ENCODE data around the gene KLHDC3.

The KLHDC3 gene, protein sequence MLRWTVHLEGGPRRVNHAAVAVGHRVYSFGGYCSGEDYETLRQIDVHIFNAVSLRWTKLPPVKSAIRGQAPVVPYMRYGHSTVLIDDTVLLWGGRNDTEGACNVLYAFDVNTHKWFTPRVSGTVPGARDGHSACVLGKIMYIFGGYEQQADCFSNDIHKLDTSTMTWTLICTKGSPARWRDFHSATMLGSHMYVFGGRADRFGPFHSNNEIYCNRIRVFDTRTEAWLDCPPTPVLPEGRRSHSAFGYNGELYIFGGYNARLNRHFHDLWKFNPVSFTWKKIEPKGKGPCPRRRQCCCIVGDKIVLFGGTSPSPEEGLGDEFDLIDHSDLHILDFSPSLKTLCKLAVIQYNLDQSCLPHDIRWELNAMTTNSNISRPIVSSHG

DNA sequence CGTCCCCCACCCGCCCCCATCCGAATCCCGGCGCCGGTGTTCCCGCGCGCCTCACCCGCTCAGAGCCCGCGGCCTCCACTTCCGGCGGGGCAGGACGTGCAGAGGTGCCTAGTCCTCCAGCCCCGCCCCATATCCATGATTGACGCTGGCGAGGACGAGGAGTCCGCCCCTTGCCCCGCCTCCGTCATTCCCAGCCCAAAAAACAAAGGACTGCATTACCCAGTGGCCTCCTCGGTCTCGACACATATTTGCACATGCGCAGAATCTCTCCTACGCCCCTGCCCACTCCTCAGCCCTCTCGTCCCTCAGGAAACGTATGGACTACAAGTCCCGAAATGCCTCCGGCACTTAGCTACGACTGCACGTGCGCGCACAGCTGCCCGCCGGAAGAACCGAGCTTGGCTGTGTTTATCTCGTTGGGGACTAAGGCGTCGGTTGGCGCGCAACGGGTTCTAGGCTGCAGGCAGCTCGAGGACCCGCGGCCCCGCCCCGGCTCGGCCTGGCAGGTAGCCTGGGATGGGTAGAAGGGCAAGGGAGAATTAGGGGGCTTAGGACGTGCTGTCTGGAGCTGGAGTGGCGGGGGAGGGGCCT is at the start of gene KLHDC3, which contains the start of gene MEA1:
Gene KLHDC3, plus strand, starts transcription at position 407 of the 591 bp plus-strand sequence. CDS start 2,944 bp downstream, outside the sequence.
Gene MEA1, minus strand, starts transcription at position 104 of the 591 bp plus-strand sequence. CDS start 133 bp downstream, outside the sequence.
- DNase-seq, result peak; percentile 99

DNA sequence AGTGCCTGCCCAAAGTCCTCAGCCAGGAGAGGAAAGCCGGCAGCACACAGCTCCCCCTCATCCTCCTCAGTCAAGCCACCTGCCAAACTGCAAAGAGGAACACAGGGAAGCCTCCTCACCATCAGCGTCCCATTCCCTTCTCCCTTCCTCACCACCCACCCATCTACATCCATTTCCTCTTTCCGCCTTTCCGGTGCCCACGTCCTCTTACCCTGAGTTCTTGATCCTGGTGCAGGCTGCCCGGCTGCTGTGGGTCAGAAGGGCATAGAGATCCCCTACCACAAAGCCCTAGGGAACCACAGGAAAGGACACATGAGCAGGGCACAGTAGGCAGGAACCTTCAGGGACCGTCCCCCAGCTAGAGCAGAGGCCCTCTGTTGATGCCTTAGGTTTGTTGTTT is 47.5 kb upstream of the KLHDC3 start:
- no peak for DNase-seq

DNA sequence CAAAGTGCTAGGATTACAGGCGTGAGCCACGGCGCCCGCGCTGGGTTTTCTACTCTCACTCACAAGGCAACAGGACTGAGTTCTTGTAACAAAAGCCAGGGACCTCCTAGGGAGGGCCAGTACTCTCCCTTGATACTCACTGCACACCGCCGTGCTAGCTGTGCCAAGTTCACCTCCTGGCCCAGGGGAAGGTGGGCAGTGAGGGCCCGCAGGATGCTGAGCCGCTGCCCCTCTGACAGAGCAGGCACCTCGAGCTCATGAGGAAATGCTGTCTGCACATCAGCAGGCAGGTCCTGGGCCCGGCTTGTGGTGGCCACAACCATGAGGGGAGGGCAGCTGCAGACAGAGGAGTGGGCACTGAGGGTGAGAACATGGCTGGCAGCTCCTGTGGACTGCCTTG is 46.8 kb upstream of the KLHDC3 start:
- no peak for DNase-seq

DNA sequence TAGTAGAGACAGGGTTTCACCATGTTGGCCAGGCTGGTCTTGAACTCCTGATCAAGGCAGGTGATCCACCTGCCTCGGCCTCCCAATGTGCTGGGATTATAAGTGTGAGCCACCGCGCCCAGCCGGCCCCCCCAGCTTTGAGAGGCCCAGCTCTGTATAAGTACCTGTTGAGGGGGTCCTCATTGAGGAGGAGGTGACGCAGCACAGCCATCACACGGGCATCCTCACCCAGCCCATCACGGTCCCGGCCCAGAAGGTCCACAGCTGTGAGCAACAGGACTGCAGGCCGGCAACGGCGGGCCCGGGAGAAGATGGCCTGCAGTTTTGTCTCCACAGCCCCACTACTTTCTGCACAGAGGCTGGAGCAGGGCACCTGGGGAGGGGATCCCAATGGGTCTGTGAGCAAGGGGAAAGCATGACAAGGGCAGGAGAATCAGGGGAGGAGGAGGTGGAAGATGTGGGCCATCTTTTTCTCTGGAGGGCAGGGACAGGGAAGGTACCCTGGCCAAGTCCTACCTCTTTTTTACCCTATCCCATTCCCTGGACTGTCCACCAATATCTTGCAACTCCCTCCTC is 45.8 kb upstream of the KLHDC3 start:
- DNase-seq, result no peak

DNA sequence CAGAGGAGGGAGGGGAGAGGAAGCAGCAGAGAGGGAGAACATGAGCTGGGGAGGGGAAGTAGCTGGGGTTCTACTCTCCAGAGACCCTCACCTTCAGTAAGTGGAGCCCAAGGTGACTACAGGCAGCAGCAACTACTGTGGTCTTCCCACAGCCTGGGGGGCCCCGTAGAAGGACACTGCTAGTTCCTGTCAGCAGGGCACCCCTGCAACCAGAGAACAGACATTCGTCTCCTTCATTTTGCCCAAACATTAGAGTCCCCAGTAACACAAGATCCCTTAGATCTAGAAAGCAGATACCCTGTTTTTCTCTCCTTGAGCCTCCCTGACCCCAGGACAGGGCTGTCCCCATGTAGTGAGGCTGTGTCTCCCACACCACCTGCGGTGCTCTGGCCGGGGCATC is 45.3 kb upstream of the KLHDC3 start:
- DNase-seq, result no peak

DNA sequence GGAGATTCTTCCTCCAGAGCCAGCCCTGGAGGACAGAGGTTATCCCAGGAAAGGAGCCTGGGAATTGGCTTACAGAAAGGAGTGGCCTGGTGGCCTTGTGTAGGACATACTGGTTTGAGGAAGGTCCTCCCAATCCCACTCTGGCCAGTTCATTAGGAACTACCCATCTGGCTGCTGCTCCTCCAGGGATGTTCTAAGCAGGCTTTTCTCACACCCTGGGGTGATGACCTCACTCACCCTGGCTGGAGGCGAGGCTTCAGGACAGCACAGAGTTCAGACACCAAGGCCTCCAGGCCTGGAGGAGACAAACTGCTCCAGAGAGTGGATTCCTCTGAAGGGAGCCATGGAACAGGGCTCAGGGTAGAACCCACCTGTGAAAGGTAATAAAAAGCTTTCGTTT is 44.6 kb upstream of the KLHDC3 start:
- no peak for DNase-seq

DNA sequence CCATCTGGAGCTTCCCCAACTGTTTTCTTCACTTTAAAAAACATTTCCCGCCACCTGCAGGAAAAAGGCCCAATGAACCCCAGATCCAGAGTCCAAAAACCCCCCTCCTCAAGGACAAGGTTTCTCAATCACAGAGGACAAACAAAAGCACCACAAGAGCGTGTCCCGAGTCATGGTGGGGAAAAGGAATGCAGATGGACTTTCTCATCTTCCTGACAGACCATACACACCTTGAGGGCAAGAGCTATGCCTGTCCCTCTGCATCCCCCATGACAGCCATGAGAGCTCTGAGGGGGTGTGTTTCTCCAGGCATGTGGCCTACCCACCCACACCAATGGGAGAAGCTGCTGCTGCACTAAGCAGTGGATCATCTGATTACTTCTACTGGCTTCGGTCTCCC is 44.1 kb upstream of the KLHDC3 start:
- DNase-seq, result no peak

DNA sequence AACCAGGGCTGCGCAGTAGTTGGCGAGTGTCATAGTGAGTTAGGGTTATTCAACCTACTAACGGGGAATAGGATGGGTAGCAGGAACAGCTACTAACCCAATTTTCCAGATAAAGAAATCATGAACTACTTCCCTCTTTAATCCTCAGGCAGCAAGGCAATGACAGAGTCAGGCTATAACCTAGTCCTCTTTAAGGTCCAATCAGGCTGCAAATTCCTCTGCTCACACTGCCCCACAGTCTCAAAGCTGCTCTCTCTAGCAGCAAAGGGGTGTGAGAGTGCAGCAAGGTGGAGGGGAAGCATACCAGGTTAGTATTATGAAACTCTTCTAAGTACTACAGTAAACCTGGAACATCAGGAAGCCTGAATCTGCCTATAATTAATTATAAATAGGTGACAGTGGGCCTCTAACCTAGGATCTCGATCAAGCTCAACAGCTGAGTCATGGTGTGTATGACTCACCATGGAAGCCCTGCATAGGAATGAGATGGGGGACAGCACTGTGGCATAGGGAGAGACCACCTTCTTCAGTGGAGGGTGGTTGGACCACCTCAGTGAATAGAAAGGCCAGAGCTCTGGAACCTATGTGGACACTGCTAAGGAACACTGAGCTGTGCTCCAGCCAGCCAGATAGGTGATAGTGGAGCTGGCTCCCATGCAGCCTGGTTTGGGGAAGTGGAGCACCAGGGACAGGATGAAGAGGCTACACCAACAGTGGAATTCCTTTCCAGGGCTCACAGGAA is 43.0 kb upstream of the KLHDC3 start:
- no peak for DNase-seq

DNA sequence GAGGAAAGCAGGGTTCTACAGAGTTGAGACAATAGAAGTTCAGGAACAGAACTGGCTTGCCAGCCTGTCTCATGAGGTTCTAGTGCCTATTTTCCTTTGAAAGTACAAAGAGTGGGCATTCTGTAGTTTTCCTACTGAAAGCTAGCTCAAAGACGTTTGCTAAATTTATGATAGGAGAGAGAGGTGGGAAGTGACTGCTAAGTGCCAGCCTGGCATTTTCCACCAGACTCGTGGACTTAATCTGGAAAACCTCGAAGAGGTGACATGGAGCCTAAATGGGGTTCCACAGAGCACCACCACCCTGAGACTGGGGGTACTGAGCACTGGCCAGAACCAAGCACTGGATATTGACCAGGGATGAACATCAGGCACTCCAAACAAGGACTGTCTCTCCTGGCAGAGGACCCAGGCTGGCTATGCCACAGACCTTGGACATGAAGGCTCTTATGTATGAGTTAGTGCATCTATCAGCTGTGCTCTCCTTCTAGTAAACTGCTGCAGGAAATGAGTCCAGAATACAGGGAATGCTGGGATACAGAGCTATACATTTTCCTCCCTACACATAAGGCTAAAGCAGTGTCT is 42.2 kb upstream of the KLHDC3 start:
- no peak for DNase-seq

DNA sequence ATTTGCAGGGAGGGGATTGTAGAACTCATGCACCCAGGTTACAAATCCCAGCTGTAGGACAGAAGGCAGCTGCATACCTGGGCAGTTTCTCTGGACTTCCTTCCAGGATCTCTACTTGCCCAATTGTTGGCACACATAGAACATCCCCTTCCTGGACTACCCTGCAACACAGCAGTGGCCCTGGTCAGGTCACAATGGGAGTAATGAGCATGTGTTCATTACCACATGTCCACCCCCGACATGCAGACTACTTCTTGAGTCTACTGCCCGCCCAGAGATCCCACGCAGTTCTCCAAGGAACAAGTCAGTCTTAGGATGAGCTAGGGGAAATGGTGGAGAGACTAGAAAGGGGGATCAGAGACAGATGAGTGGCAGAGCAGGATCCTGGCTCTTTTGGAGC is 40.1 kb upstream of the KLHDC3 start:
- DNase-seq, result no peak

DNA sequence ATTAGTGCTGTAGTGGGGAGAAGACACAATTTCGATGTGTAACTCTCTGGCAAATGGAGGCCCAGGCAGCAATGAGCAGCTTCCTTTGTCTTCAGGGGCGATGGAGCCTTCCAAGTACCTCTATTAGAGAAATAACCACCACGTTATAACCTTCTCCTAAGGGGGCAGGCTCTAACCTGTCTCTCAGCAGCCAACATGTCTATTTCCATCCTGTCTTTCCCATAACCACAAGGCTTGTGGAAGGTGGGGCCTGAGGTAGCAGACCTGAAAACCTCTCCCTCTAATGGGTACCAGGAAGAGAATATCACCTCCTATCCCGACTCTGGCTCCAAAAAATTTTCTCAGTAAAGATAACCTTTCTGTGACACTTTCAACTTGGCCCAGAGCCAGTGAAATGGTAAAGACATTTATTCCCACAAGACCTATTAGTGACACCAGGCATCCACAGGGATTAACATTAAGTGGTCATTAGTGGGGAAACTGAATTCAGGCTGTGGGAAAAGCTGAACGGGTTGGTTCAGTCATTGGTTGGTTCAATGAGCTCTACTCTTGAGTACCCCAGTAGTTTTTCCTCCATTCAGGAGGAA is 39.0 kb upstream of the KLHDC3 start:
- DNase-seq, result no peak

DNA sequence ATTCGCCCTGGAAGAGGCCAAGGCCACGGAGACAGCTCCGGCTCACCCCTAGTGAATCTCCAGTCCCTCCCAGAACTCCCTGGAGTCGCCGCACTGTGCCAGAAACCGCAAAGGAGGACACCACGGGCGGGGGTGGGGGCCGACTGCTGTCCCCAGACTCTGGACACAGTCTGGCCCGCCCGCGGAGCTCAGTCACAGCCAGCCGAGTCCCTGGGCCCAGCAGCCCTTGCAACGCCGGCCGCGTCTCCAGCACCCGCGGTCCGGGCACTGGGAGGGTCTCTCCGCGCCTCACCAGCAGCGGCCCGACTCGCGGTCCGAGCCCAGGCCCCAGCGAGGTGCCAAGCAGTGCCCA is 35.6 kb upstream of the KLHDC3 start:
- DNase-seq, result no peak

DNA sequence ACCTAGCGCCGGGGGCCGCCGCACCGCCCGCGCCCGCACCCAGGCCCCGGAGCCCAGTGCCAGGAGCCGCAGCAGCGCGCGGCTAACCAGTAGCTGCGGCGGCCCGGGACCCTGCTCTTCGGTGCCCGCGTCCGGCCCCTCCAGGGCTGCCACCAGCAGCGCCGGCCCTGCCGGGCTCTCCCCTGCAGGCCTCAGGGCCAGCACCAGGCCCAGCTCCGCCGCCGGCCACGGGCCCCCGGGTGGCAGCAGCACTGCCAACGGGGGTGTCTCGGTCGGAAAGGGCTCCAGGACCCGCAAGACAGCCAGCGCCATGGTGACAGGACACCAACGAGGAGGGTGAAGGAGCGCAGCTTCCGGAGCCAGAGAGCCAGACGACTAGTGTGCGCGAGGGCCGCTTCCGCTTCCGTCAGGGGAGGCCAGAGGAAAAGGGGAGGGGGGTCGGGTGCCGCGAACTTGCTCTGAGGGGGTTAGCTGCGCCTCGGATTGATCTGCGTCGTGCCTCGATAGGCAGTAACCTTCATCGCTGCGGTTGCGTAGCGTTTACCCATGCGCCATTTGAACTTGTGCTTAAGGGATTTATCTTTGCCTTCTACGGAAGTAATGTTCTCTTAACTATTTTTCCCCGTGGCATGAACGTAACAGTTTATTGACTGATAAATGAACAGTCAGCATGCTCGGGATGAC is 35.1 kb upstream of the KLHDC3 start, which contains the start of gene PEX6:
Gene PEX6, minus strand, starts transcription at position 343 of the 684 bp plus-strand sequence. Its CDS starts 31 bp downstream, at position 312.
- DNase-seq, result peak; percentile 80

DNA sequence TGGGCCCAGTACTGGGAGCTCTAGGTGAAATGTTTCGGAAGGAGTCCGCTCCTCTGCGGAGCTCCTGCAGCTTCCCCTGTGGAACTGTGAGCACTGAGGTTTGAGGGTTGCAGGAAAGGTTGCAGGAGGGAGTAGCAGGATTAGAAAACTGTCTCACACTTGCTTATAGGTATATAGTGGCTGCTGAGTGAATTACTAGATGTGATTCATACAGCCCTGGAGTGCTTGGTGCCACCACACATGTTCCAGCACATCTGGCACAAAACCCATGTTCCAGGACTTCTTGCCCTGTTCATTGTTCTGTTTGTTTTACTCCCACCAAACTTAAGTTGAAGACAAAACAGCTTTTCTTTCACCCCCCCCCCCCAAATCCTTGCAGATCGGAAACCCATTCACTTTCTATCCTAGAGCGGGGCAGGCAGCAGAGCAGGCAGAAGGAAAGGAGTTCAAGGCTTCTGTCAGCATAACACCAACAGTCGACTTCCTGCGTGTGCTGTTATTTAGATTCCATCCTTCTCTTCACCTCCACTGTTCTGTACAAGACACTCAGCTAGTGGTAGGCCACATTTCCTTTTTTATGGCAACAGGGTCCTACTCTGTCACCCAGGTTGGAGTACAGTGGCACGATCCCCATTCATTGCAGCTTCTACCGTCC is 34.4 kb upstream of the KLHDC3 start:
- no peak for DNase-seq

DNA sequence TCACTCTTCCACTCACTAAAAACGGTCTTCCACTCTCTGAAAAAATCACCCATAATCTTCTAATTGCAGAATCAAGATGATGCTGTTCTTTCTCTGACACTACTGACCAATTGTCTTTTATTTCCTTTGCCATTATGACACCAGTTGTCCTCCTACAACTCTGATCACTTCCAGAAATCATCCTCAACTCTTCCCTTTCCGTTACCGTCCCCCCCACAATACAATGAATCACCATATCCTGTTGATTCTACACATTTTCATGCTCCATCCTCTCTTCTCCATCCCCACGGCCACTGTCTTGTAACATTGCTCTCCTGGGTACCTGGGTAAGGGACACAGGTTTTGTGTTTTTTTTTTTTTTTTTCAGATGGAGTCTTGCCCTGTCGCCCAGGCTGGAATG is 32.2 kb upstream of the KLHDC3 start:
- DNase-seq, result no peak

DNA sequence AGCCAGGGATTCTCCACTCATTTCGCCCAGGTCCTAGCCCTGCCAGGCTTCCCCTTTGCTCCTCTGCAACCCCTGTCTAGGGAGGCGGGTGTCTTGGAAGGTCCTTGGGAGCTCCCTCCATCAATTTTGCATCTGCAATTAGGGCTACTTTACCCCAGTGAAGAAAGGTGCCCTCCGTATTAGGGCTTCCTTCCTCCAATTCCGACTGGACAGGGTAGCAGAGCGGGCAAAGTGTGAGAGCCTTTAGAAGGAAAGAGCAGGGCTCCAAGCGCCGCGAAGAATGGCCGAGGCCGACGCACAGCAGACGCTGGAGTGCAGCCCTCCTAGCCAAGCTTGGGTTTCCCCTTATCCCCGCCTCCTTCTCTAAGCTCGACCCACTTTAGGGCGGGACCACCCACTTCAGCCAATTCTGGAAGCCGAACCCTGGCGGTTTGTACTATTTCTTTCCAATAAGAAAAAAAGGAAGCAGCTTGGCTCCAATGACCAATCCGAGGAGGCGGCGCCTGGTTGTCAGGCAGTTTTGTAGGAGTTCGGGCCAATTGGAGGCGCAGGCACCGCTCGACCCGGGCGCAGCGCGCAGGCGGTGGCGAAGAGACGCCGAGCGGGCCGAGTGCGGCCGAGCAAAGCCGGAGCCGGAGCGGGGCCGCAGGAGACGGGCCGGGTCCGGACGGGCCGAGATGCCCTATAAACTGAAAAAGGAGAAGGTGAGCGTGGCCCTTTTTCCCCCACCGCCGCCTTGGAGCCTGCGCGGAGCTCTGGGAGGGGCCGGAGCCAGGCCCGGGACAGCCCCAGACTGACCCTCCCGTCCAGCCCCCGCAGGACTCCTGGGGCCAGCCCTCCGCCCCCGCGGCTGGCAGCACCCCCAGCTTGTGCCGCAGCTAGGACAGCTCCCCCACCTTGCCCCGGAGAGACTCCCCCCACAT is 29.8 kb upstream of the KLHDC3 start, which contains the start of gene PPP2R5D:
Gene PPP2R5D, plus strand, starts transcription at position 570 of the 923 bp plus-strand sequence. Its CDS starts 108 bp downstream, at position 678.
- peak; percentile 97 for DNase-seq

DNA sequence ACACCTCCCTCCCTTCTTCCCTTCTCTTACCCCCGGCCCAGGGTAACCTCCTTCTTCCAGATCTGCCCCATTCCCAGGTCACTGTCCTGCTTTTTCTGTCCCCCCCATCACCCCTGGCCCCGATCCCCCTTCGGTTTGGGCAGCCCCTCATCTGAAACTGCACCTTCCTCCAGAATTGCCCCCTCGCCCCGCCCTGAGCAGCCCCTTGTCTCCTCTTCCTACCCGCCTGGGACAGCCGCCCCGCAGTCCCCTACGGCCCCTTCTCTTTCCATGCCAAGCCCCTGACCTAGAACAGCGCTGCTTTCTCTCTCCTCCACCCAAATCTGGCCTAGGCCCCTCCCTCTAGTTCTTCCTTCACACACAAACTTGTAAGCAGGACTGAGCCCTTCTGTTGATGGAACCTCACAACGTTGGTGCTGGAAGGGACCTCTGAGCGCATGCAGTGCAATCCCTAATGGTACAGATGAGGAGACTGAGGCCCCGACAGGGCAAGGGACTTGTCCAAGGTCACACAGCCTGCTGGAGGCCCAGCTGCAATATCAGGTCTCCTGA is 29.0 kb upstream of the KLHDC3 start:
- DNase-seq, result no peak

DNA sequence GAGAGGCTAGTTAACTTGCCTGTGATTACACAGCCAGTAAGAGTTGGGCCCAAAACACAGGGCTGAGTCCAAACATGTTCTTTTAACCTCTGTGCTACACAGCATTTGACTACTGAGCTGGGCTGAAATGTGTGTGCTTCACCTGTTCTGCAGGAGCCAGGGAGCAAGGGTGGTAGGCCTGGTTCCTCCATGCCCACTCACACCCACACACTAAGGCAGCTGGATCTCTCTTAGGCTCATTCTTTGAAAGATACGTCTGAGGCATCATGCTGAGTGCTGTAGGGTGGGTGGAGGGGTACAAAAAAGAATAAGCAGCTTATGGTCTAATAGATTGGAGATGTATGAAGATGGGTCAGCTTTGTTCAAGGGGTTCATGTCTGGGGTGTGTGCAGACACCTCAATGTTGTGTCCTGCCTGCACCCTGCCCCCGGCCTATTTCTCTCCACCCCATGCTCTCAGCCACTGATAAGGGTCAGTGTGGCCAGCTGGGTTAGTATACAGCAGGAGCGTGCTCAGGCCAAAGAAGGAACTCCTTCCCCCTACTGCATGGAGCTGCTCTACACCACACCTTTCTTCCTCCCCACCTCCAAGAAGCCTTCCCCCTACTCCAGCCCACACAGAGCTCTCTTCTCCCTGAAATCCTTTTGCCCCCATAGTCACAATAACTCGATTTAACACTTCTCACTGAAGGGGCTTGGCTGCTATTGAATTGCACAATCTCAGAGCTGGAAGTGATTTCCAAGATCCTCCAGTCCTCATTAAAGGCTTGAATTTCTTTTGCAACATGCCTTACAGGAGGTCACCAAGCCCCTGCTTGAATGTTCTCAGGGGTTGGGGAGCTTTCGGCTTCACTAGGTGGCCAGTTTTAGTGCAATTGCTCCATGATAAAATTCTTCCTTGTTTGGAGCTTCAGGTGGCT is 26.3 kb upstream of the KLHDC3 start:
- no peak for DNase-seq
